ENCODE results near the gene SEM1.

- TF ChIP-seq GATA2 (IDR thresholded peaks at IDR 0.05; ENCODE audit: low read depth, low read length) = no peak
- TF ChIP-seq GATA3 (IDR thresholded peaks at IDR 0.05; ENCODE audit: low read depth, low read length) = no peak
Observed at GRCh38 chr7:96669812-96670211, 39.8 kb downstream of the SEM1 start.

All from SH-SY5Y (cell line).